Vagina (tissue), 2 donors: ENCODE data around the gene TTC13.

Experiments
- POLR2A ChIP-seq, 2 donors: fragments of 450-650 bp; IDR thresholded peaks; one replicate each; pipeline ENCODE4 v1.6.1; 2017; ENCODE audit warnings: antibody characterized with exemption in 2 of 2, mild to moderate bottlenecking in 2 of 2, moderate library complexity in 2 of 2
- POLR2AphosphoS5 ChIP-seq, 2 donors: sonication (generic); formaldehyde crosslinking; IDR thresholded peaks; one replicate each; pipeline ENCODE4 v1.9.0; 2017; ENCODE audit warnings: antibody characterized with exemption in 2 of 2, mild to moderate bottlenecking in 2 of 2, low read depth in 1 of 2; ENCODE audit not compliant: insufficient read depth in 1 of 2
- TF ChIP-seq, protein P1 (sequence below), 3 experiments: fragments of 450-650 bp in 2 of 3; fragments of 200-600 bp in 1 of 3; sonication (generic) in 1 of 3; IDR thresholded peaks; one replicate each; pipeline ENCODE4 v1.5.1; 2017 to 2019; ENCODE audit warnings: antibody characterized with exemption in 3 of 3, mild to moderate bottlenecking in 2 of 3, moderate library complexity in 2 of 3

DNA sequence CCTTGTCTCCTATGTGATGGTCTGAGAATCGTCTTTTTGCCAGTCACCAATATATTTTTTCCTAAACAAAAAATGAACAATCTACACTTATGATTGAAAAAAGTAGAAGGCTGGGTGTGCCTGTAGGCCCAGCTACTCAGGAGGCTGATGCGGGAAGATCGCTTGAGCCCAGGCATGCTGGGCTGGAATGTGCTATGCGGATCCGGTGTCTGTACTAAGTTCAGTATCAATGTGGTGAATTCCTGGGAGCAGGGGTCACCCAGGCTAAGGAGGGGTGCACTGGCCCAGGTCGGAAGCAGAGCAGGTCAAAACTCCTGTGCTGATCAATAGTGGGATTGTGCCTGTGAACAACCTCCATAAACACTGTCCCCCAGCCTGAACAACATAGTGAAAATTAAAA, 84.6 kb downstream of the TTC13 start:
- TF ChIP-seq POLR2A (IDR thresholded peaks at IDR 0.05) (no peak), POLR2AphosphoS5 (IDR thresholded peaks at IDR 0.05; ENCODE audit: insufficient read depth in 1 of 2, low read depth in 1 of 2) (no peak)
- TF ChIP-seq, protein P1, sequence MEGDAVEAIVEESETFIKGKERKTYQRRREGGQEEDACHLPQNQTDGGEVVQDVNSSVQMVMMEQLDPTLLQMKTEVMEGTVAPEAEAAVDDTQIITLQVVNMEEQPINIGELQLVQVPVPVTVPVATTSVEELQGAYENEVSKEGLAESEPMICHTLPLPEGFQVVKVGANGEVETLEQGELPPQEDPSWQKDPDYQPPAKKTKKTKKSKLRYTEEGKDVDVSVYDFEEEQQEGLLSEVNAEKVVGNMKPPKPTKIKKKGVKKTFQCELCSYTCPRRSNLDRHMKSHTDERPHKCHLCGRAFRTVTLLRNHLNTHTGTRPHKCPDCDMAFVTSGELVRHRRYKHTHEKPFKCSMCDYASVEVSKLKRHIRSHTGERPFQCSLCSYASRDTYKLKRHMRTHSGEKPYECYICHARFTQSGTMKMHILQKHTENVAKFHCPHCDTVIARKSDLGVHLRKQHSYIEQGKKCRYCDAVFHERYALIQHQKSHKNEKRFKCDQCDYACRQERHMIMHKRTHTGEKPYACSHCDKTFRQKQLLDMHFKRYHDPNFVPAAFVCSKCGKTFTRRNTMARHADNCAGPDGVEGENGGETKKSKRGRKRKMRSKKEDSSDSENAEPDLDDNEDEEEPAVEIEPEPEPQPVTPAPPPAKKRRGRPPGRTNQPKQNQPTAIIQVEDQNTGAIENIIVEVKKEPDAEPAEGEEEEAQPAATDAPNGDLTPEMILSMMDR (IDR thresholded peaks at IDR 0.05), result no peak
